ENCODE data around the gene ZNF99. TPM values are rescaled to one million over a fixed set of nuclear protein-coding genes. Genes with fewer than 3 reads are reported as not detected.
"Not testable (repeated sequence)": the region's sequence is repeated elsewhere in the genome, so short reads cannot be mapped to it uniquely, and the experiment has no call there.

The ZNF99 gene
- total and polyA plus RNA-seq, 2 experiments from 2014 or later, result not detected

- no peaks in the 10 kb centered on the region for H3K27me3 ChIP-seq
- TF ChIP-seq, protein P1, sequence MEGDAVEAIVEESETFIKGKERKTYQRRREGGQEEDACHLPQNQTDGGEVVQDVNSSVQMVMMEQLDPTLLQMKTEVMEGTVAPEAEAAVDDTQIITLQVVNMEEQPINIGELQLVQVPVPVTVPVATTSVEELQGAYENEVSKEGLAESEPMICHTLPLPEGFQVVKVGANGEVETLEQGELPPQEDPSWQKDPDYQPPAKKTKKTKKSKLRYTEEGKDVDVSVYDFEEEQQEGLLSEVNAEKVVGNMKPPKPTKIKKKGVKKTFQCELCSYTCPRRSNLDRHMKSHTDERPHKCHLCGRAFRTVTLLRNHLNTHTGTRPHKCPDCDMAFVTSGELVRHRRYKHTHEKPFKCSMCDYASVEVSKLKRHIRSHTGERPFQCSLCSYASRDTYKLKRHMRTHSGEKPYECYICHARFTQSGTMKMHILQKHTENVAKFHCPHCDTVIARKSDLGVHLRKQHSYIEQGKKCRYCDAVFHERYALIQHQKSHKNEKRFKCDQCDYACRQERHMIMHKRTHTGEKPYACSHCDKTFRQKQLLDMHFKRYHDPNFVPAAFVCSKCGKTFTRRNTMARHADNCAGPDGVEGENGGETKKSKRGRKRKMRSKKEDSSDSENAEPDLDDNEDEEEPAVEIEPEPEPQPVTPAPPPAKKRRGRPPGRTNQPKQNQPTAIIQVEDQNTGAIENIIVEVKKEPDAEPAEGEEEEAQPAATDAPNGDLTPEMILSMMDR (IDR thresholded peaks at IDR 0.05; ENCODE audit: low read depth, low read length), result no peak
- no peak overlapping the region for H3K27ac ChIP-seq
- no peaks in the 10 kb centered on the region for H3K4me1 ChIP-seq (ENCODE audit: low read depth)
- H3K4me3 ChIP-seq, result no peak overlapping the region
- DNase-seq (ENCODE audit: low read depth in 1 of 2, low spot score in 1 of 2), result no peak
- no peaks in the 10 kb centered on the region for H3K9me3 ChIP-seq (ENCODE audit: low read depth)
- H3K36me3 ChIP-seq, result no peaks in the 10 kb centered on the region
Observed at GRCh38 chr19:22708983-22709382, 75.0 kb downstream of the ZNF99 start.

DNA sequence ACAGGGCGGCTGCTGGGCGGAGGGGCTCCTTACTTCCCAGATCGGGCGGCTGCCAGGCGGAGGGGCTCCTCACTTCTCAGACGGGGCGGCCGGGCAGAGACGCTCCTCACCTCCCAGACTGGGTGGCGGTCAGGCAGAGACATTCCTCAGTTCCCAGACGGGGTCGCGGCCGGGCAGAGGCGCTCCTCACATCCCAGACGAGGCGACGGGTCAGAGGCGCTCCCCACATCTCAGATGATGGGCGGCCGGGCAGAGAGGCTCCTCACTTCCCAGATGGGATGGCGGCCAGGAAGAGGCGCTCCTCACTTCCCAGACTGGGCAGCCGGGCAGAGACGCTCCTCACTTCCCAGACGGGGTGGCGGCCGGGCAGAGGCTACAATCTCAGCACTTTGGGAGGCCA is 80.9 kb downstream of the ZNF99 start:
- H3K9me3 ChIP-seq (ENCODE audit: low read depth); DNase-seq (ENCODE audit: low read depth in 1 of 2, low spot score in 1 of 2); H3K27me3 ChIP-seq; H3K27ac ChIP-seq; H3K4me3 ChIP-seq; H3K4me1 ChIP-seq (ENCODE audit: low read depth); H3K36me3 ChIP-seq: not testable (repeated sequence)

DNA sequence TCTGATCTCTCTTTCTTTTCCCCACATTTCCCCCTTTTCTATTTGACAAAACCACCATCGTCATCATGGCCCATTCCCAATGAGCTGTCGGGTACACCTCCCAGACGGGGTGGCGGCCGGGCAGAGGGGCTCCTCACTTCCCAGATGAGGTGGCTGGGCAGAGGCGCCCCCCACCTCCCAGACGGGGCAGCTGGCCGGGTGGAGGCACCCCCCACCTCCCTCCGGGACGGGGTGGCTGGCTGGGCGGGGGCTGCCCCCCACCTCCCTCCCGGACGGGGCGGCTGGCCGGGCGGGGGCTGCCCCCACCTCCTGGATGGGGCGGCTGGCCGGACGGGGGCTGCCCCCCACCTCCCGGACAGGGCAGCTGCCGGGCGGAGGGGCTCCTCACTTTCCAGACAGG is 81.3 kb downstream of the ZNF99 start:
- not testable (repeated sequence) for H3K27ac ChIP-seq; DNase-seq (ENCODE audit: low read depth in 1 of 2, low spot score in 1 of 2); H3K27me3 ChIP-seq; H3K9me3 ChIP-seq (ENCODE audit: low read depth); H3K4me3 ChIP-seq; H3K36me3 ChIP-seq; H3K4me1 ChIP-seq (ENCODE audit: low read depth)

Other genes starting within 250 kb of the ZNF99 start
- gene ZNF492, start 149.8 kb downstream of the ZNF99 start, total RNA-seq, result not detected in 2 replicates
- gene ZNF492, start 149.8 kb downstream of the ZNF99 start, polyA plus RNA-seq, result not detected in 2 replicates
- not detected in 2 replicates for gene ZNF723, start 48.1 kb upstream of the ZNF99 start, total RNA-seq
- gene ZNF723, start 48.1 kb upstream of the ZNF99 start, polyA plus RNA-seq, result not detected in 2 replicates
- not detected in 2 replicates for gene ZNF728, start 219.0 kb upstream of the ZNF99 start, total RNA-seq
- not detected in 2 replicates for gene ZNF728, start 219.0 kb upstream of the ZNF99 start, polyA plus RNA-seq

Measured in cardiac muscle cell (in vitro differentiated cells and primary cell).